ENCODE measurements around the gene SOS1.
"Not testable (repeated sequence)": the region's sequence is repeated elsewhere in the genome, so short reads cannot be mapped to it uniquely, and the experiment has no call there.

The SOS1 gene

DNA sequence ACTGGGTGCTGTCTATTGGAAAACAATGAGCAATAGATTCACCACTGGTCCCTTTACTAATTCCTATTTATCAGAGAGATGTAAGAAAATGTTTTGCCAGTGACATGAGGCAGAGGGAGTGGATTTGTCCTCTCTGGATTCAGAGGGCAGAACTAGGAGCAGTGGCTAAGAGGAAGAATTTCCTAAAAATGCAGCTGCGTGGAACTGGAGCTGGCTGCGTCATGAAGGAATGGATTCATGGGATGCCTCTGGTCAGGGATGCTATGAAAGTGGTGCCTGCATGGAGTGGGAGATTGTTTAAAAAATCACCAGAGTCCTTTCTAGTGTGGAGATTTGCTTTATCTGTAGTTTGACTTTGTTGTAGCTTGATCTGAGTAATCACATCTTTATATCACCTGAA, 152.8 kb downstream of the SOS1 start:
- DNase-seq (ENCODE audit: low read depth), result no peak

DNA sequence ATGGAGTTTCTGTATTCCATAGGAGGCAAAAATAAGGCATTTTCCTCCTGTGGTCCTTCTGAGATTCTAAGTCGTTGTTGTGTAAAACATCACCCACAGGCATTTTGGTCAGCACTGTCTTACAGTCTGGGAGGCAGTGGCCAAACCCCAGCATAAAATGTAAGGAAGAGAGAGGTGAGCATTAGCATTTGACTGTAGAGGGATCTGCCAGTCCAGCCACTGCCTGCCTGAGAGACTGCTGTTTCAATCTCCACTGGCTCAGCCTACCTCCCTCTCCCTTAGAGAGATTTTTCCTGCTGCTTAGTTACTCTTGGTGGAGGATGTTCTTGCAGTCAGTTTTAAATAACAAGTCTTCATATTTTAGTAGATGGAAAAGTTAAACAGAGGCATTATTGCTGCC, 154.2 kb downstream of the SOS1 start:
- no peak for DNase-seq (ENCODE audit: low read depth)

DNA sequence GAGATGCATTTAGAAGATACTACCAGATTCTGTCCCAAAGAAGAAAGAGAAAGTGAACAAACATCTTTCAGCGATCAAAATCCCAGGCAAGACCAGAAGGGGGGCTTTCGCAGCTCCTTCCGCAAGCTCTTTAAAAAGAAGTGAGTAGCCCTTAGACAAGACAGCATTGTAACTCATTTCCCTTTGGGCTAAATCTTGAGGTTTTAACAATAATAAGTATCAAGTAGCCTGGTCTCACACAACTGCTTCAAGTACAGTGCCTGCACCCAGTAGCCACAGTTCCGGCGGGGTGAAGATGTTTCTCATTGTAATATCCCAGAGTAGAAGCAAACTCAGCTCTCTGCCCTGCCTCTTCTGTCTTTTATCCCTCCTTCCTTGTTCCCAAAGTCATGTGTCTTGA, 154.8 kb downstream of the SOS1 start:
- no peak for DNase-seq (ENCODE audit: low read depth)

DNA sequence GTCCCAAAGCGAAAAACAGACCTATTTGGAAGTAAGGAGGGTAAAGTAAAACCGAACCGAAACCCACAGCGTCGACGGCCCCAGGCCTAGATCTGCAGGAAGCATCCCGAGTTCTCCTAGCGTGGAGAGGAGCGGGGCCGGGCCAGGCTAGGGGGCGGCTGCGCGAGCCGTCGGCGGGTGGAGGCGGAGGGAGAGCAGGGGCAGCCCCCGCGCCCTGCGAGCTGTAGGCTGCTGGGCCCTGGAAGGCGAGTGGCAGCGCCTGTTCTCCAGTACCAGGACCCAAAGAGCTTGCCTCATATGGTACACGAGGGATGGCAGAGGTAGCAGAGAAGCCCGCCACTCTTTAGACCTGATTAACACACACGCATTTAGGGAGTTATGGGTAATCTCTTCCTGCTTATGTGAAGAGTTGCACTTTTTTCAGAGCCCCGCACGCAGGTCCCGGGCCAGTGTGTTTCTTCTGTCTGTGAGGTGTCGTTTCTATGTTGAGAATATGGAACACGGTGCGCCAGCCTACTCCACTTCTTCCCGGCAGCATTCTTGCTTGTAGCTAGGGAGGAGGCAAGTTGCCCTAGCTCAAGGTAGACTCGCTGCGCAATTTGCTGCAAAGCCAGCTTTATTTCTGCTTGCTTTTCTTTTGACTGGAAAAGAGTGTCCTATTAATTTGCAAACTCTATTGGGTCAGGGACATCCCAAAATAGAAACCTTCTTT, 160.1 kb downstream of the SOS1 start:
- no peak for DNase-seq (ENCODE audit: low read depth)

DNA sequence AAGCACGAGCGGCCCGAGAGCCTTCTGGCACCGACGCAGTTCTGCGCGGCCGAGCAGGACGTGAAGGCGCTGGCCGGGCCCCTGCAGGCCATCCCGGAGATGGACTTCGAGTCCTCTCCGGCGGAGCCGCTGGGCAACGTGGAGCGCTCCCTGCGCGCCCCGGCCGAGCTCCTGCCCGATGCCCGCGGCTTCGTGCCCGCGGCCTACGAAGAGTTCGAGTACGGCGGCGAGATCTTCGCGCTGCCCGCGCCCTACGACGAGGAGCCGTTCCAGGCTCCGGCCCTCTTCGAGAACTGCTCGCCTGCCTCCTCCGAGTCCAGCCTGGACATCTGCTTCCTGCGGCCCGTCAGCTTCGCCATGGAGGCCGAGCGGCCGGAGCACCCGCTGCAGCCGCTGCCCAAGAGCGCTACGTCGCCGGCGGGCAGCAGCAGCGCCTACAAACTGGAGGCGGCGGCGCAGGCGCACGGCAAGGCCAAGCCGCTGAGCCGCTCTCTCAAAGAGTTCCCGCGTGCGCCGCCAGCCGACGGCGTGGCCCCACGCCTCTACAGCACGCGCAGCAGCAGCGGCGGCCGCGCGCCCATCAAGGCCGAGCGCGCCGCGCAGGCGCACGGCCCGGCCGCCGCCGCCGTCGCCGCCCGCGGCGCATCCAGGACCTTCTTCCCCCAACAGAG, 160.8 kb downstream of the SOS1 start:
- peak; percentile 8 for DNase-seq (ENCODE audit: low read depth)

DNA sequence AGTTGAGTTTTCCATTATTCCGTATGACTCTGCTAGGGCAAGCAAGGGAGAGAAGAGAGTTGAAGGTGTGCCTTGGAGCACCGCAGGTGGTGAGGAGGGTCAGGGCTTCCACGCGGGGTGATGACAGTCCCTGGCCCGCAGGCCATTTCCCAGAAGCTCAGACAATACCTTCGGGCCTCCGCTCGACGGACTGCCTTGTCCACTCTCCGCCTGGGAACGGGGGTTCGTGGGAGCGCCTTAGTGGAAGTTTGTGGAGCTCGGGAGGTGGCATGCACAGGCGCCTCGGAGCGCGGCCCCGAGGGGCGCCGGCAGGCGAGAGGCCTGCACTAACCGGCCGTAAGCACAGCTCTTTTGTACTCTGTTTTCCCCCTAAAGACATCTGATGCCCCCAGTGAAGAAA, 161.4 kb downstream of the SOS1 start:
- no peak for DNase-seq (ENCODE audit: low read depth)

DNA sequence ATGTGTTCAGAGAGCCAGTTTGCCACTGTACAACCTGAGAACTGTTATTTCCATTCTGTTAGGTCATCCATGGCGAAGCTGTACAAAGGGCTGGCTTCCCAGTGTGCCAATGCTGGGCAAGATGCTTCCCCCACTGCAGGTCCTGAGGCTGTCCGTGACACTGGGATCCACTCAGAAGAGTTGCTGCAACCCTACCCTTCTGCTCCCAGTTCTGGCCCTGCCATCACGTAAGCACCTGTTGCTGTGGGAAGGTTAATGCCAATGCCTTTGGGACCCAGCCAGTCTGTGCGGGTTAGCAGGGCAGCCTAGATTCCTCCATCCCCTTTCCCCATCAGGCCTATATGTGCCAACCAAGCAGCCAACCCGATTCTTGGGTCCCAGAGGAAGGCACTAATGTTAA, 162.9 kb downstream of the SOS1 start:
- DNase-seq (ENCODE audit: low read depth), result no peak

DNA sequence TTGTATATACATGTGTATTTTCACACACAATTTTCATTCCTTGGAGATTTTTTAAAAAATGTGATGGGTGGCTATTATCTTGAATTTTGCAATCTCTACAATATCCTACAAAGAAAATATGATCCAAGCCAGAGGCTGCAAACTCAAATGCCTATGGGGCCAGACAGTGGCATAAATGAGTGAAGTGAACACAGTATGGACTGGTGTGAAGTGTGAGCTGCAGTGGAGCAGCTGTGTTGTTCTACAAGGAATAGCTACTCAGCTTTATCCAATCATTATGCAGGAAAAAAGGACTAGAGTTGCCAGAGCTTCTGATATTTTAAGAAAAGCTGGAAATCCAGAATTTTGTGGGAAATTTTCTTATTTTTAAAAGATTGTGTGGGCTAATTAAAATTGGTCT, 169.1 kb downstream of the SOS1 start:
- no peak for DNase-seq (ENCODE audit: low read depth)

DNA sequence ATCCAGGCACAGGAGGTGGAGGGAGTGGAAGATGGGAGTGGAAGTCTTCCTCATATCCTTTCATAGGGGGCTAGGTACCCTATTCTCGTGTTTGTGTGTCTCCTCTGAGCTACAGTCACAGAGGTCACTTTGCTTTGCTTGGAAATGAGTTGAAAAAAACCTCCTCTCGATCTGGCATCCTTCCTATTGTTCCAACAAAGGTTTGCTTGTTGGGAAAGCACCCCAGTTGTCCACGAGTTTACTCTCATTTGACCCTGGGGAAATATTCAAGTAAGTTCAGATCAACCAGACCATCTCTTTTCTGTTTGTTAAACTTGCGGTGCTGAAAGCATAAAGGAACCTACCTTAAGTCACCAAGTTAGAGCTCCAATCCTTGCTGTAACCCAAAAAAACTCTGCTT, 171.9 kb downstream of the SOS1 start:
- no peak for DNase-seq (ENCODE audit: low read depth)

DNA sequence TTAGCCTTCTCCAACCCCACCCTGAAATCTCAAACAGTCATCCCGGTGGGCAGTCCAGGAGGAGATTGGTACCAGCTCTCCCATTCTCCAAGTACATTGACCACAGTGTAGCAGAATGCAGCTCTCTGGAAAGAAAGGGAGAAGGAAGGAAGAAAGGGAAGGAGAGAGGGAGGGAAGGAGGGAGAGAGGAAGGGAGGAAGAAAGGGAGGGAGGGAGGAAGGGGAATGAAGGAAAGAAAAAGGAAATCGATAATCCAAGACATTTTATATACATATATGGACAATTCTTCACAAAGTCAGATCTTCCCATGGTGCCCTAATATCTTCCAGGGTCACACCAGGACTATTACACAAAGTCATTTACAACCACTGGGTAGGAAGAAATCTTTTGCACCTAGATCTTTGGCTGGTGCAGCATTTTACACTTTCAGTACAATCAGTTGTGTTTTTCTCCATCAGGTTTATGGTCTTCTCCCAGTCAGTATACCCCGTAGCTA, 172.4 kb downstream of the SOS1 start:
- no peak for DNase-seq (ENCODE audit: low read depth)

DNA sequence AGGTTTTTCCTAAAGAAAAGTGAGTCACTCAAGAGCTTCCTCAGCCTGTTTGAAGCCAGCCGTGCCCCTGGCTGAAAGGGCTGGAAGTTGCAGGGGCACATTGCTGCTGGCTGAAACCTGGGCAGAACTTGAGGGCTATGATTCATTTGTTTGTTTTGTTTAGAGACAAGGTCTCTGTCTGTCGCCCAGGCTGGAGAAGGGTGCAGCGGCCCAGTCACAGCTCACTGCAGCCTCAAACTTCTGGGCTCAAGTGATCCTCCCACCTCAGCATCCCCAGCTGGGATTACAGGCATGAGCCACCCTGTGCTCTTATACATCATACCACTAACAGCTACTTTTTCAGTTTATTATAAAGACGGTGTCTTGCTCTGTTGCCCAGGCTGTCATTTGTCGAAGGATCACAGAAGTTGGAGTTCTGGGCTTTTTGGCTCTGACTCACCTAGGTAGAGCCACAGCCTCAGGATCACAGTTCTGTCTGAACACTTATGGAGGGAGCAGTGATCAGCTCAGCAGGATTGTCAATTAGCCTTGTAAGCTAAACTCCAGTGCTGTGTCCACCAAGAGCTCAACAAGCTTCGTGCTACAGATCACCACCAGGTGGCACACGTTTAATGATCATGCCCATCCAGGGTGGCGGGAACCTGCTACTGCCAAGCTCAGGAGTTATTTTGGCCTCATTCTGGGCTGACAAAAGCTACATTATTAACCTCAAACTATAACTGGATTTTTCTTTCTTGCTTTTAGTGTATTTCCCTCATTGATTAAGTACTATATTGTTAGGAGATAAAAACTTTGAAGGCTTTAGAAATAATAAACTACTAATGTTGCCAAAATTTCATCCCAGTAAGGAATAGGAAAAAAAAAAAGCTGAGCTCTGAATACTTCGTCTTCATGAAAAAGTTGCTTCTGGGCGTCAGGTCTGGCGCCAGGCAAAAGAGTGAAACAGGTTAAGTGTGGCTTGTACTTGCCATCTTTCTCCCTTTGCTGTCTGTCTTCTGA, 173.3 kb downstream of the SOS1 start:
- peak; percentile 45 for DNase-seq (ENCODE audit: low read depth)

DNA sequence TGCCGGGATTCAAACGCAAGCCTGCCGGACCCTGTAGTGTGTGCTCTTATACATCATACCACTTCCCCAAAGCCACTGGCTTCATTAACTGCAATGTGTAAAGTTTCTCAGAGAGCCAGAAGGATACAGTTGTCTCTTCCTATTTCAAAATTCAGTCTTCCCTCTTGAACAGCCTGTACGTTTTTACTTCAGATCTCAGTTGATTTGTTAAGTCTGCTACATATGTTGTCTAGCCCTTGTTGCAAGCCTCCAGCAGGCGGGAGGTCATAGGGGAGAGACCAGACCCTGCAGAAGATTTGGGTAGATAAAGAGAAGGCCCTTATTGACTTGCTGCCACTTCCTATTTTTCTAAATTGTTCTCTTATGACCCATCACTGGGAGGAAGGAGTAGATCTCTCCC, 174.9 kb downstream of the SOS1 start:
- no peak for DNase-seq (ENCODE audit: low read depth)

DNA sequence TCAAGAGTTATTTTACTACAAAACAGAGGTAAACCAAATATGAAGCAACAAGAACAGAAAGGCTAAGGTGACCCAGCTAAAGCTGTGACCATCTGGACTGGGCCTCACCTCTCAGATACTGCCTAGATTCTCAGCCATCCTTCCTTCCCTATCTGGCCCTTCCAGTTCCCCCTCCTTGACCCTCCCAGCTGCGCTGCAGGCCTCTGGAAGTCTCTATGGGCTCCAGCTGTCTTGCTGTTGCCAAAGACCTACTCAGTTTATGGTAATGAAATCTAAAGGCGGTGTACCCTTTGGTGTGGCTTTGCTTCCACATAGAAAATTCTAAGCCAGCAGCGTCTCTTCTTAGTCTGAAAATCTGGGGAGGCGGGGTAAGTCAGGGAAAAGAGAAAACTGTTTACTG, 175.5 kb downstream of the SOS1 start:
- no peak for DNase-seq (ENCODE audit: low read depth)

DNA sequence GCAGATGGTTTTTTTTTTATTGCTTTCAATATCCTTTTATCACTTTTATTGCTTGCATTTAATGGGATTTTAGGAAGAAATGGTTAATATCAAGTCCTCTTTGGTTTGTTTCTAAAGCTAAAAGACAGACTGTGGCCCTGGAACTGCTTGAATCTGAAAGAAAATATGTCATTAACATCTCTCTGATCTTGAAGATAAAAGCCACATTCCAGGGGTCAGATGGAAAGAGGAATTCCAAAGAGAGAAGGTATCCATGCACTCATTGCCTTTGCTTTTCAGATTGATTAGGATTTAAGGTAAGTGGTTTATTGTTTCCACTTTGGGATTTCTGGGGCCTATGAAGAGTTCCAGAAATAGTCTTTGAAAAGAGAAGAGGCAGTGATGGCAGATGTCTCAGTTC, 177.1 kb downstream of the SOS1 start:
- no peak for DNase-seq (ENCODE audit: low read depth)

DNA sequence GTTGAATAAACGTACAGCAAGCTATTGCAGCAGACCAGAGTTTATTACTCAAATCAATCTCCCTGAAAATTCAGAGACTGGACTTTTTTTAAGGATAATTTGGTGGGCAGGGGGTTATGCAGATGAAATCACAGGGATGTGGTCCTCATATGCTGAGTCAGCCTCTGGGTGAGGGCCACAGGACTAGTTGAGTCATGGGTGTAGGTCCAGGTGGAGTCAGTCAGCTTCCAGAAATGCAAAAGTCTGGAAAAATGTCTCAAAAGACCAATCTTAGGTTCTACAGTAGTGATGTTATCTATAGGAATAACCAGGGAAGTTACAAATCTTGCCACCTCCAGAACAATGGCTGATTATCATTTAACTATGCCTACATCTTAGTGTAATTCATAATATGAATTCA, 180.1 kb downstream of the SOS1 start:
- no peak for DNase-seq (ENCODE audit: low read depth)

DNA sequence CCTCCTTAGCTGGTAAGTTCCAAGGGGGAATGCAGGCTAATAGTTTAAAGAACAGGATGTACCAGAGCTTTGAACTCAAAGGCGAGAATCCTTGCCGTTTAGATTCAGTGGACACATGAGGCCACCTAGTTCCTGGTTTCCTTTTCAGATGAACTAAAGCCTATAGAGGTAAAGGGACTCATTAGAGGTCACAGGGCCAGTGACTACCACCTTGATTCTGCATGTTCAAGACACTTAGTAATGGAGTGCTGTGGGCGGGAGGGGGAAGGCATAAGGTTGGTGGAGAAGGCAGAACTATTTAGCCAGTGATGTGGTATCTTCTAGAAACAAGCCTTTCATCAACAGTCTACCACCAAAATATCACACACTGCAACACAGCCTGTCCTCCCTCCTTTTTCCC, 183.3 kb downstream of the SOS1 start:
- no peak for DNase-seq (ENCODE audit: low read depth)

DNA sequence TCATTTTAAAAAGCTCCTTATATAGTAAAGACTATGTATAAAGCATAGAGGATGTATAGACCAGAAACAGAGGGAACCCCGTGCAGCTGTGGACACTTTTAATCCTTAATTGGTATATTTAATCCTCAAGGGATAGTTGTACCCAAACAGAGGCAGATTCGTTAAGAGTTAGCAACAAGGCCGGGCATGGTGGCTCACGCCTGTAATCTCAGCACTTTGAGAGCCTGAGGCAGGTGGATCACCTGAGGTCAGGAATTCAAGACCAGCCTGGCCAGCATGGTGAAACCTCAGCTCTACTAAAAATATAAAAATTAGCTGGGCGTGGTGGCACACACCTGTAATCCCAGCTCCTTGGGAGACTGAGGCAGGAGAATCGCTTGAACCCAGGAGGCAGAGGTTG, 184.3 kb downstream of the SOS1 start:
- DNase-seq (ENCODE audit: low read depth), result not testable (repeated sequence)

DNA sequence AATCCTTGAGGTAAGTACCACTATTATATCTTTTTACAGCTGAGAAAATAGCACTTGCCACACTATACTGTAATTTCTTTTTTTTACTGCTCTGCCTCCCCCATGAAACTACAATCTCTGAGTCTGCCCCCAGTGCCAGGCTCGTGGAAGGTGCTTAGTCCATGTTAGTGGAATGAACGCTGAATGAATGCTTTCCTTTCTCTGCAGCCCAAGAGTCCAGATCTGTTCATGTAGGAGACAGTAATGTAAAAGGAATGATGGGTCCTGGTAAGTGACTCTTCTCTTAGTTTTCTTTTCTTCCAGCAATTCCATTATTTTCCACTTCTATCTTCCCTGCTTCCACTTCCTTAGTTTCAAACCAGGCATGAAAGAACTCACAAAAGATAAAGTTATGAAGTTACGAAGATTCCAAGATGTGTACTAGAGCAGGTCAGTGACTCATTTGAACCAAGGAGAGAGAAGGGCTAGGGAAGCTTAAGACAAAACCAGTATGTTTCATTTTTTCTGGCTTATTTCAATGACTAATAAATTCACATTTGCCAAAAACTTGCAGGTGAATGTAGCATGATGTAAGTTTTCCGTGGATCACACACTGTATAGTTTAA, 185.2 kb downstream of the SOS1 start:
- DNase-seq (ENCODE audit: low read depth), result peak; percentile 25

DNA sequence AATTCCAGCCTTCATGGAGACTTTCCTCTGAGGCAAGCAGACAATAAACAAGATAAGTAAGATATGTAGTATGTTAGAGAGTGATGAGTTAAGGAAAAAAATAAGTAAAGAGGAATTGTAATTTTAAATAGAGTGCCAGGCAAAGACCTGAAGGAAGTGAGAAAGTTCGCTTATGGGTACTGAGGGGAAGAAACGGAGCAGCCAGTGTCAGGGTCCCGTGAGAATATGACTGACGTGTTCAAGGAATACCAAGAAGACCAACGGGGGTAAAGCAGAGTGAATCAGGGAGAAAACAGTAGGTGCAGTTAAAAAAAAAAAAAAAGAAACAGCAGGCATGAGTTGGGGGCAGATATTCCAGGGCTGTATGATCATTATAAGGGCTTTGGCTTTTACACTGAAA, 186.1 kb downstream of the SOS1 start:
- no peak for DNase-seq (ENCODE audit: low read depth)

DNA sequence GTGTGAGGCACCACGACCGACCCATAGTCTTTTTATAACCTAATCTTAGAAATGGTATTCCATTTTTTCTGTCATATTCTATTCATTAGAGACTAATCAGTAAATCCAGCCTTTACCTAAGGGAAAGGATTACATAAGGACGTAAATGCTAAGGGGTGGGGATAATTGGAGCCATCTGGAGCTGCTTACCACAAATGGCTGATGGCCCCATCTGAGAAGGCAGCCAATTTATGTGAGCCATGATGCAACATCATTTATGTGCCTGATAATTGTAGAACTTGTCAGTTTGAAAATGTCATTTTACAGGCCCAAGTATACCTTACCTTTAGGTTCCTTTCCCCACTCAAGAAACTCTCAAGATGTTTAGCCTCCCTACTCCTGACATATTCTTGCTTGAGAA, 187.2 kb downstream of the SOS1 start:
- peak; percentile 19 for DNase-seq (ENCODE audit: low read depth)

DNA sequence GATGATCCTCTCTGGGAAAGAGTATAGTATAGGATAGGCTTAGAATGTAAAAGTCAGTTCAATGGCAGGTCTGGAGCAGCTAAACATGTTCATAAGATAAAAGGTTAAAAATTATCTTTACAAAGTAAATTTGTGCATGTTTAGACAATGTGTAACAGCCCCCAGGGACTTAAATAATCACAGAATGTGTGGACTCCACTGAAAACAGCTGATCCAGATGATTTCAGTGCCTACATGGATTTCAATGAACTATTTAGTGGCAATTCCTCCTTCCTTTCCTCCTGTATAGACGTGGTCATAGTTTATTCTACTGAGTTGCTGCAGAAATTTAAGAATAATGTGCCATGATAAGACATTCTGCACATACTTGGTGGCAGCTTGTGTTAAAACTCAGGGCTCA, 188.3 kb downstream of the SOS1 start:
- no peak for DNase-seq (ENCODE audit: low read depth)

Data from HS-5 (cell line).